H9 (cell line): ENCODE results near the gene THSD7A. TPM values are rescaled to one million over a fixed set of nuclear protein-coding genes. Genes with fewer than 3 reads are reported as not detected.

Source experiments
- DNase-seq: peaks from one replicate; pipeline ENCODE4 v3.0.0-alpha.2; 2017
- H2AFZ ChIP-seq: one replicate; pipeline ENCODE4 v1.6.1; 2013; ENCODE audit warnings: mild to moderate bottlenecking, low read length, control low read depth, moderate library complexity
- H2AK5ac ChIP-seq: 2 replicates; pipeline ENCODE4 v1.6.1; 2013; ENCODE audit warnings: low read length, control low read depth, mixed read lengths; ENCODE audit not compliant: insufficient read length
- H2BK120ac ChIP-seq: one replicate; pipeline ENCODE4 v1.6.1; 2013; ENCODE audit warnings: low read depth, mild to moderate bottlenecking, low read length, control low read depth, inconsistent platforms; ENCODE audit not compliant: poor library complexity, severe bottlenecking
- H2BK12ac ChIP-seq: 2 replicates; pipeline ENCODE4 v1.6.1; 2013; ENCODE audit warnings: low read length, control low read depth, mixed read lengths, low read depth; ENCODE audit not compliant: insufficient read length
- H2BK15ac ChIP-seq: 2 replicates; pipeline ENCODE4 v1.6.1; 2013; ENCODE audit warnings: low read depth, low read length, control low read depth
- H2BK20ac ChIP-seq: one replicate; pipeline ENCODE4 v1.6.1; 2013; ENCODE audit warnings: low read depth, mild to moderate bottlenecking, low read length, control low read depth, inconsistent platforms; ENCODE audit not compliant: poor library complexity, severe bottlenecking
- H2BK5ac ChIP-seq: 2 replicates; pipeline ENCODE4 v1.6.1; 2013; ENCODE audit warnings: low read length, control low read depth, mixed read lengths; ENCODE audit not compliant: insufficient read length
- H3K14ac ChIP-seq: 2 replicates; pipeline ENCODE4 v1.6.1; 2013; ENCODE audit warnings: low read length, control low read depth; ENCODE audit not compliant: insufficient read depth
- H3K18ac ChIP-seq: 2 replicates; pipeline ENCODE4 v1.6.1; 2013; ENCODE audit warnings: low read depth, mild to moderate bottlenecking, mixed read lengths, low read length, control low read depth; ENCODE audit not compliant: insufficient read length
- H3K23ac ChIP-seq: 2 replicates; pipeline ENCODE4 v1.6.1; 2013; ENCODE audit warnings: low read length, control low read depth, mixed read lengths, low read depth; ENCODE audit not compliant: insufficient read length
- H3K23me2 ChIP-seq: 2 replicates; pipeline ENCODE4 v1.6.1; 2013; ENCODE audit warnings: low read depth, mild to moderate bottlenecking, mixed read lengths, low read length, control low read depth; ENCODE audit not compliant: insufficient read length, poor library complexity, severe bottlenecking
- H3K27ac ChIP-seq: 2 replicates; pipeline ENCODE4 v1.5.1; 2013; ENCODE audit warnings: low read length, control low read depth, mixed read lengths, low read depth; ENCODE audit not compliant: insufficient read length
- H3K27me3 ChIP-seq: 2 replicates; pipeline ENCODE4 v1.6.1; 2013; ENCODE audit warnings: low read length, control low read depth, inconsistent platforms; ENCODE audit not compliant: insufficient read depth
- H3K4ac ChIP-seq: 2 replicates; pipeline ENCODE4 v1.6.1; 2013; ENCODE audit warnings: low read depth, mild to moderate bottlenecking, control low read depth, inconsistent platforms, low read length, moderate library complexity
- H3K4me1 ChIP-seq: 2 replicates; pipeline ENCODE4 v1.6.1; 2013; ENCODE audit warnings: low read length, control low read depth, inconsistent platforms; ENCODE audit not compliant: insufficient read depth
- H3K4me2 ChIP-seq: 2 replicates; pipeline ENCODE4 v1.6.1; 2013; ENCODE audit warnings: low read length, control low read depth, mixed read lengths; ENCODE audit not compliant: insufficient read length, insufficient read depth
- H3K56ac ChIP-seq: 2 replicates; pipeline ENCODE4 v1.6.1; 2013; ENCODE audit warnings: low read depth, mild to moderate bottlenecking, mixed read lengths, low read length, control low read depth; ENCODE audit not compliant: insufficient read length
- H3K79me1 ChIP-seq: 2 replicates; pipeline ENCODE4 v1.6.1; 2013; ENCODE audit warnings: low read depth, mild to moderate bottlenecking, moderate library complexity, low read length, control low read depth, inconsistent platforms; ENCODE audit not compliant: insufficient read depth, poor library complexity, severe bottlenecking
- H3K79me2 ChIP-seq: 2 replicates; pipeline ENCODE4 v1.6.1; 2013; ENCODE audit warnings: low read length, control low read depth, inconsistent platforms; ENCODE audit not compliant: insufficient read depth
- H3K9ac ChIP-seq: 2 replicates; pipeline ENCODE4 v1.6.1; 2013; ENCODE audit warnings: low read length, control low read depth, mixed read lengths; ENCODE audit not compliant: insufficient read length; ENCODE audit errors: extremely low read depth
- H3K9me3 ChIP-seq: one replicate; pipeline ENCODE4 v1.6.1; 2013; ENCODE audit warnings: low read depth, low read length, inconsistent platforms; ENCODE audit not compliant: control insufficient read depth
- H3T11ph ChIP-seq: one replicate; pipeline ENCODE4 v1.6.1; 2013; ENCODE audit warnings: mild to moderate bottlenecking, low read length, control low read depth, inconsistent platforms
- H4K20me1 ChIP-seq: one replicate; pipeline ENCODE4 v1.6.1; 2013; ENCODE audit not compliant: control insufficient read depth, insufficient read length, insufficient read depth
- H4K5ac ChIP-seq: 2 replicates; pipeline ENCODE4 v1.6.1; 2013; ENCODE audit warnings: low read depth, mild to moderate bottlenecking, mixed read lengths, low read length, control low read depth; ENCODE audit not compliant: insufficient read length
- H4K8ac ChIP-seq: replicated peaks from 2 replicates; pipeline ENCODE4 v1.6.1; 2013; ENCODE audit warnings: low read length, control low read depth, mixed read lengths, low read depth; ENCODE audit not compliant: insufficient read length
- H4K91ac ChIP-seq: 2 replicates; pipeline ENCODE4 v1.6.1; 2013; ENCODE audit warnings: low read depth, mild to moderate bottlenecking, moderate library complexity, mixed read lengths, low read length, control low read depth; ENCODE audit not compliant: insufficient read length
- H3K27ac Mint-ChIP-seq, 3 experiments: 2 replicates in 2 of 3; 3 replicates in 1 of 3; pipeline ENCODE4 v1.8.0; 2020 to 2021; ENCODE audit warnings: mixed read lengths in 3 of 3, mild to moderate bottlenecking in 1 of 3, moderate library complexity in 1 of 3
- H3K27me3 Mint-ChIP-seq: 2 replicates; pipeline ENCODE4 v1.8.0; 2021; ENCODE audit warnings: low read depth, mild to moderate bottlenecking, moderate library complexity, mixed read lengths
- H3K36me3 Mint-ChIP-seq, 3 experiments: 2 replicates in 2 of 3; 3 replicates in 1 of 3; pipeline ENCODE4 v1.8.0; 2020 to 2021; ENCODE audit warnings: low read depth in 3 of 3, mixed read lengths in 3 of 3; ENCODE audit not compliant: insufficient read depth in 1 of 3
- H3K4me1 Mint-ChIP-seq, 2 experiments: 2 replicates each; pipeline ENCODE4 v1.8.0; 2020; ENCODE audit warnings: mixed read lengths in 2 of 2
- H3K4me3 Mint-ChIP-seq, 2 experiments: 2 replicates in 1 of 2; 3 replicates in 1 of 2; pipeline ENCODE4 v1.8.0; 2020 to 2021; ENCODE audit warnings: mild to moderate bottlenecking in 2 of 2, mixed read lengths in 2 of 2, moderate library complexity in 1 of 2
- H3K9me3 Mint-ChIP-seq, 2 experiments: 2 replicates in 1 of 2; 3 replicates in 1 of 2; pipeline ENCODE4 v1.8.0; 2020; ENCODE audit warnings: mild to moderate bottlenecking in 2 of 2, mixed read lengths in 2 of 2, moderate library complexity in 1 of 2
- WGBS: extraction: QIAGEN DNeasy Blood & Tissue Kit; methylation state at CpG from one replicate; pipeline ENCODE4 v1.1.7; 2013; ENCODE audit warnings: missing lambda C conversion rate, low lambda C conversion rate, mixed read lengths; ENCODE audit not compliant: insufficient read length; ENCODE audit errors: extremely low coverage; 5-methylcytosine and 5-hydroxymethylcytosine counted together
- total RNA-seq: library from RNA; stranded (reverse); gene quantifications from 2 replicates; pipeline ENCODE4 v1.2.1, GENCODE V29; 2021
- TF ChIP-seq, protein P1 (sequence below): fragments of 200-600 bp; sonication (generic); conservative IDR thresholded peaks from 3 replicates; pipeline ENCODE4 v1.8.0; 2021; ENCODE audit warnings: antibody characterized with exemption, mild to moderate bottlenecking

Gene THSD7A
- total RNA-seq, 1 experiment from 2014 or later: 0.42 TPM

DNA sequence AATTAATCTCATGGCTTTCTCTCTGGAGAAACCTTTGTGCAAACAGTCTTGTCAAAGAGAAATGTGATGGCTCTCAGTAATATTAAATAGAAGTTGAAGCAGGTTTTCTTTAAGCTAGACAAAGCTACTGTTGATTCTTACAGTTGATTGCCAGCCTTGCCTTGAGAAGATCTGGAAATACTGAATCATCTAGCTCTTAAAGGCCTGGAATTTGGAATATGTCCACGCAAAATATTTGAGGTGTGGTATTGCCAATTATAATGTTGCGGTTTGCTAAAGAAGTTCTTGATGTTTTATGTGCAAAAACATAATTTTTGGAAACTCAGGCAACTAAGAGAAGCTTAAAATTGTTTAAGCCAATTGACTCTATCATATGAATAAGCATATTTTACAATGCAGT is 486.4 kb downstream of the THSD7A start:
- H3K27ac Mint-ChIP-seq: no peak overlapping the region
- Histone ChIP-seq H4K20me1 (no peaks in the 10 kb centered on the region), H3K23ac (no peak overlapping the region), H3K27me3 (no peaks in the 10 kb centered on the region), H2AK5ac (no peak overlapping the region), H3K9me3 (no peaks in the 10 kb centered on the region), H3K79me2 (no peaks in the 10 kb centered on the region), H2BK15ac (no peak overlapping the region), H4K8ac (no peak overlapping the region), H3K56ac (no peak overlapping the region), H3K14ac (no peak overlapping the region), H2BK12ac (no peak overlapping the region), H3K79me1 (no peaks in the 10 kb centered on the region), H3K23me2 (no peaks in the 10 kb centered on the region), H3K4me1 (peaks cover 2% of the 10 kb centered on the region; the same call in 1 of the 2 replicates), H3K4ac (no peak overlapping the region), H3K9ac (no peak overlapping the region), H2BK120ac (no peak overlapping the region), H4K5ac (no peak overlapping the region), H3K27ac (no peak overlapping the region), H4K91ac (no peak overlapping the region), H2BK5ac (no peak overlapping the region), H3T11ph (no peak overlapping the region), H3K4me2 (no peak overlapping the region), H2BK20ac (no peak overlapping the region), H2AFZ (no peak overlapping the region), H3K18ac (no peak overlapping the region)
- H3K27me3 Mint-ChIP-seq: peaks cover 4% of the 10 kb centered on the region
- H3K9me3 Mint-ChIP-seq: peaks cover under 1 to 9% of the 10 kb centered on the region in 2 experiments; a peak in 4 of 5 replicates
- H3K36me3 Mint-ChIP-seq: peaks cover 0 to under 1% (median under 1%) of the 10 kb centered on the region in 3 experiments; a peak in 3 of 7 replicates
- H3K4me1 Mint-ChIP-seq: peaks cover 15 to 16% of the 10 kb centered on the region in 2 experiments
- no CpG with 5 or more reads among the region's 2 CpGs for WGBS
- H3K4me3 Mint-ChIP-seq: no peak overlapping the region
- TF ChIP-seq, protein P1, sequence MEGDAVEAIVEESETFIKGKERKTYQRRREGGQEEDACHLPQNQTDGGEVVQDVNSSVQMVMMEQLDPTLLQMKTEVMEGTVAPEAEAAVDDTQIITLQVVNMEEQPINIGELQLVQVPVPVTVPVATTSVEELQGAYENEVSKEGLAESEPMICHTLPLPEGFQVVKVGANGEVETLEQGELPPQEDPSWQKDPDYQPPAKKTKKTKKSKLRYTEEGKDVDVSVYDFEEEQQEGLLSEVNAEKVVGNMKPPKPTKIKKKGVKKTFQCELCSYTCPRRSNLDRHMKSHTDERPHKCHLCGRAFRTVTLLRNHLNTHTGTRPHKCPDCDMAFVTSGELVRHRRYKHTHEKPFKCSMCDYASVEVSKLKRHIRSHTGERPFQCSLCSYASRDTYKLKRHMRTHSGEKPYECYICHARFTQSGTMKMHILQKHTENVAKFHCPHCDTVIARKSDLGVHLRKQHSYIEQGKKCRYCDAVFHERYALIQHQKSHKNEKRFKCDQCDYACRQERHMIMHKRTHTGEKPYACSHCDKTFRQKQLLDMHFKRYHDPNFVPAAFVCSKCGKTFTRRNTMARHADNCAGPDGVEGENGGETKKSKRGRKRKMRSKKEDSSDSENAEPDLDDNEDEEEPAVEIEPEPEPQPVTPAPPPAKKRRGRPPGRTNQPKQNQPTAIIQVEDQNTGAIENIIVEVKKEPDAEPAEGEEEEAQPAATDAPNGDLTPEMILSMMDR: no peak
- DNase-seq: no peak
